ENCODE results near the gene FOXC1.

DNA sequence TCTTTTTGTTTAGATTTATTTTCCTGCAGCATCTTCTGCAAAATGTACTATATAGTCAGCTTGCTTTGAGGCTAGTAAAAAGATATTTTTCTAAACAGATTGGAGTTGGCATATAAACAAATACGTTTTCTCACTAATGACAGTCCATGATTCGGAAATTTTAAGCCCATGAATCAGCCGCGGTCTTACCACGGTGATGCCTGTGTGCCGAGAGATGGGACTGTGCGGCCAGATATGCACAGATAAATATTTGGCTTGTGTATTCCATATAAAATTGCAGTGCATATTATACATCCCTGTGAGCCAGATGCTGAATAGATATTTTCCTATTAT, 3.2 kb downstream of the FOXC1 start:
- TF ChIP-seq SPI1 (IDR thresholded peaks at IDR 0.05; ENCODE audit: borderline replicate concordance, low read depth) = no peak
- TF ChIP-seq, protein P1, sequence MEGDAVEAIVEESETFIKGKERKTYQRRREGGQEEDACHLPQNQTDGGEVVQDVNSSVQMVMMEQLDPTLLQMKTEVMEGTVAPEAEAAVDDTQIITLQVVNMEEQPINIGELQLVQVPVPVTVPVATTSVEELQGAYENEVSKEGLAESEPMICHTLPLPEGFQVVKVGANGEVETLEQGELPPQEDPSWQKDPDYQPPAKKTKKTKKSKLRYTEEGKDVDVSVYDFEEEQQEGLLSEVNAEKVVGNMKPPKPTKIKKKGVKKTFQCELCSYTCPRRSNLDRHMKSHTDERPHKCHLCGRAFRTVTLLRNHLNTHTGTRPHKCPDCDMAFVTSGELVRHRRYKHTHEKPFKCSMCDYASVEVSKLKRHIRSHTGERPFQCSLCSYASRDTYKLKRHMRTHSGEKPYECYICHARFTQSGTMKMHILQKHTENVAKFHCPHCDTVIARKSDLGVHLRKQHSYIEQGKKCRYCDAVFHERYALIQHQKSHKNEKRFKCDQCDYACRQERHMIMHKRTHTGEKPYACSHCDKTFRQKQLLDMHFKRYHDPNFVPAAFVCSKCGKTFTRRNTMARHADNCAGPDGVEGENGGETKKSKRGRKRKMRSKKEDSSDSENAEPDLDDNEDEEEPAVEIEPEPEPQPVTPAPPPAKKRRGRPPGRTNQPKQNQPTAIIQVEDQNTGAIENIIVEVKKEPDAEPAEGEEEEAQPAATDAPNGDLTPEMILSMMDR (IDR thresholded peaks at IDR 0.05; ENCODE audit: insufficient read depth, low read length) = no peak
- TF ChIP-seq, protein P2, sequence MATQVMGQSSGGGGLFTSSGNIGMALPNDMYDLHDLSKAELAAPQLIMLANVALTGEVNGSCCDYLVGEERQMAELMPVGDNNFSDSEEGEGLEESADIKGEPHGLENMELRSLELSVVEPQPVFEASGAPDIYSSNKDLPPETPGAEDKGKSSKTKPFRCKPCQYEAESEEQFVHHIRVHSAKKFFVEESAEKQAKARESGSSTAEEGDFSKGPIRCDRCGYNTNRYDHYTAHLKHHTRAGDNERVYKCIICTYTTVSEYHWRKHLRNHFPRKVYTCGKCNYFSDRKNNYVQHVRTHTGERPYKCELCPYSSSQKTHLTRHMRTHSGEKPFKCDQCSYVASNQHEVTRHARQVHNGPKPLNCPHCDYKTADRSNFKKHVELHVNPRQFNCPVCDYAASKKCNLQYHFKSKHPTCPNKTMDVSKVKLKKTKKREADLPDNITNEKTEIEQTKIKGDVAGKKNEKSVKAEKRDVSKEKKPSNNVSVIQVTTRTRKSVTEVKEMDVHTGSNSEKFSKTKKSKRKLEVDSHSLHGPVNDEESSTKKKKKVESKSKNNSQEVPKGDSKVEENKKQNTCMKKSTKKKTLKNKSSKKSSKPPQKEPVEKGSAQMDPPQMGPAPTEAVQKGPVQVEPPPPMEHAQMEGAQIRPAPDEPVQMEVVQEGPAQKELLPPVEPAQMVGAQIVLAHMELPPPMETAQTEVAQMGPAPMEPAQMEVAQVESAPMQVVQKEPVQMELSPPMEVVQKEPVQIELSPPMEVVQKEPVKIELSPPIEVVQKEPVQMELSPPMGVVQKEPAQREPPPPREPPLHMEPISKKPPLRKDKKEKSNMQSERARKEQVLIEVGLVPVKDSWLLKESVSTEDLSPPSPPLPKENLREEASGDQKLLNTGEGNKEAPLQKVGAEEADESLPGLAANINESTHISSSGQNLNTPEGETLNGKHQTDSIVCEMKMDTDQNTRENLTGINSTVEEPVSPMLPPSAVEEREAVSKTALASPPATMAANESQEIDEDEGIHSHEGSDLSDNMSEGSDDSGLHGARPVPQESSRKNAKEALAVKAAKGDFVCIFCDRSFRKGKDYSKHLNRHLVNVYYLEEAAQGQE (IDR thresholded peaks at IDR 0.05; ENCODE audit: insufficient replicate concordance, low read depth) = no peak
